Measurements from ENCODE around the gene ARL16. TPM values are rescaled to one million over a fixed set of nuclear protein-coding genes. Genes with fewer than 3 reads are reported as not detected.

Gene ARL16
- total RNA-seq, 1 experiment from 2014 or later = 47.5 TPM

GRCh38 chr17:81719410-81720266 lies 36.0 kb upstream of the ARL16 start:
- Histone ChIP-seq H3K27me3 (ENCODE audit: insufficient read depth, low read length) (no peaks in the 10 kb centered on the region), H2AFZ (ENCODE audit: low read depth, low read length, poor library complexity, severe bottlenecking) (no peak overlapping the region), H3K4me2 (ENCODE audit: low read length) (no peak overlapping the region), H3K9me2 (ENCODE audit: insufficient read depth) (no peaks in the 10 kb centered on the region), H3K9ac (ENCODE audit: low read length) (no peak overlapping the region), H3K9me3 (ENCODE audit: control insufficient read depth in 1 of 2, insufficient read depth in 1 of 2, low read depth in 1 of 2, low read length in 2 of 2) (no peaks in the 10 kb centered on the region), H3K4me1 (ENCODE audit: control insufficient read depth in 1 of 2, insufficient read depth in 2 of 2, low read length in 2 of 2) (peaks cover 34 to 37% of the 10 kb centered on the region in 2 experiments), H3K4me3 (replicated peaks in 1 of 2; ENCODE audit: low read depth in 1 of 2, low read length in 2 of 2) (no peak overlapping the region), H3K27ac (ENCODE audit: low read depth, low read length) (no peak overlapping the region; the same call in 1 of the 2 replicates), H3K79me2 (ENCODE audit: insufficient read depth, low read length) (peaks cover 10% of the 10 kb centered on the region; the same call in 1 of the 2 replicates), H4K20me1 (ENCODE audit: insufficient read depth) (no peaks in the 10 kb centered on the region), H3K36me3 (ENCODE audit: control insufficient read depth in 1 of 2, insufficient read depth in 2 of 2, low read length in 2 of 2) (peaks cover 3 to 5% of the 10 kb centered on the region in 2 experiments; a peak in 3 of 4 replicates)
- ChIA-PET POLR2A (interaction anchor here (0.9 kb wide), 1 partner anchor 113 kb away, joined by 3 read pairs; the partner anchor contains the start of gene MCRIP1), CTCF (interaction anchor here (0.6 kb wide), 1 partner anchor 137 kb away, joined by 3 read pairs; no protein-coding TSS in a partner anchor), RAD21 (ENCODE audit: low non-redundant PET in 1 of 2, low total read pairs in 2 of 2, uncharacterized antibody in 2 of 2, unreplicated experiment in 2 of 2) (no interaction called here)
- no peak for ATAC-seq
- BruUV-seq (replicated peaks) = no TSS peak
- no peak for DNase-seq (ENCODE audit: low read depth, low spot score)
- intact Hi-C loops (cut with micrococcal nuclease) = no loop called here
- no peak for TF ChIP-seq POLR2A (IDR thresholded peaks at IDR 0.05; ENCODE audit: borderline replicate concordance, extremely low read depth, insufficient read depth, insufficient read length)
- TF ChIP-seq YY1 (IDR thresholded peaks at IDR 0.05; ENCODE audit: extremely low read depth, insufficient replicate concordance, low read depth, low read length) = no peak
- no peak for TF ChIP-seq ELF1 (IDR thresholded peaks at IDR 0.05; ENCODE audit: borderline replicate concordance, low read depth)
- TF ChIP-seq MAX (IDR thresholded peaks at IDR 0.05) = no peak
- no peak for TF ChIP-seq ATF3 (IDR thresholded peaks at IDR 0.05)
- TF ChIP-seq ZFX (IDR thresholded peaks at IDR 0.05) = no peak
- no peak for TF ChIP-seq TCF7L2 (IDR thresholded peaks at IDR 0.05; ENCODE audit: borderline replicate concordance, extremely low read depth, insufficient read depth, insufficient read length)
- no peak for TF ChIP-seq CBX3 (IDR thresholded peaks at IDR 0.05; ENCODE audit: low read depth)
- TF ChIP-seq EGR1 (IDR thresholded peaks at IDR 0.05; ENCODE audit: low read depth) = no peak
- no peak for TF ChIP-seq FOSL1 (IDR thresholded peaks at IDR 0.05; ENCODE audit: low read depth)
- no peak for TF ChIP-seq SP1 (IDR thresholded peaks at IDR 0.05; ENCODE audit: low read depth)
- no peak for TF ChIP-seq ZNF274 (IDR thresholded peaks at IDR 0.05; ENCODE audit: low read depth, low read length)
- no peak for TF ChIP-seq REST (IDR thresholded peaks at IDR 0.05; ENCODE audit: low read depth)
- TF ChIP-seq EZH2 (IDR thresholded peaks at IDR 0.05) = no peak
- TF ChIP-seq CEBPB (IDR thresholded peaks at IDR 0.05; ENCODE audit: low read depth) = no peak
- no peak for TF ChIP-seq POLR2AphosphoS5 (IDR thresholded peaks at IDR 0.05; ENCODE audit: low read depth, low read length)
- TF ChIP-seq SRF (IDR thresholded peaks at IDR 0.05; ENCODE audit: low read depth) = no peak
